Measurements from ENCODE around the gene GOLIM4. TPM values are rescaled to one million over a fixed set of nuclear protein-coding genes. Genes with fewer than 3 reads are reported as not detected.

Gene GOLIM4
- polyA plus RNA-seq, 1 of the 3 experiments (the other 2 are of a cell fraction): 42.3 TPM

DNA sequence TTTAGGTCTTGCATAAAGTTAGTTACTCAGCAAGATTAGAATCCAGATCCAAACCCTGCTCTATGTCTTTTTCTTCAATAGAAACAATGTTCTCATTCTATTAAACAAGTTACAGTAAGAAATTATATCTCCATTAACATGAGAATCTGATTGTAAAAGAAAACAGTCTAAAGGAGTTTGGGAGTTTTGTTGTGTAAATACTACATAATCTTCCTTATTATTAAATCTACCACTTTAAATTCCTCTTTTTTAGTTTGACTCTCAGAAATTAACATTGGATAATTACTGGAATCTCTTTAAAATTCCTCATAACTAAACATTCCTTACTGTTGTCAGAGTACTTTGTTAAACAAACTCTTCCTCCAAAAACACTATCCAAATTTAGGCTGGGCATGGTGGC is 1.7 kb upstream of the GOLIM4 start (continued):
- TF ChIP-seq, protein P1, sequence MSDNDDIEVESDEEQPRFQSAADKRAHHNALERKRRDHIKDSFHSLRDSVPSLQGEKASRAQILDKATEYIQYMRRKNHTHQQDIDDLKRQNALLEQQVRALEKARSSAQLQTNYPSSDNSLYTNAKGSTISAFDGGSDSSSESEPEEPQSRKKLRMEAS (IDR thresholded peaks at IDR 0.05; ENCODE audit: low read depth): no peak
- TF ChIP-seq, protein P2, sequence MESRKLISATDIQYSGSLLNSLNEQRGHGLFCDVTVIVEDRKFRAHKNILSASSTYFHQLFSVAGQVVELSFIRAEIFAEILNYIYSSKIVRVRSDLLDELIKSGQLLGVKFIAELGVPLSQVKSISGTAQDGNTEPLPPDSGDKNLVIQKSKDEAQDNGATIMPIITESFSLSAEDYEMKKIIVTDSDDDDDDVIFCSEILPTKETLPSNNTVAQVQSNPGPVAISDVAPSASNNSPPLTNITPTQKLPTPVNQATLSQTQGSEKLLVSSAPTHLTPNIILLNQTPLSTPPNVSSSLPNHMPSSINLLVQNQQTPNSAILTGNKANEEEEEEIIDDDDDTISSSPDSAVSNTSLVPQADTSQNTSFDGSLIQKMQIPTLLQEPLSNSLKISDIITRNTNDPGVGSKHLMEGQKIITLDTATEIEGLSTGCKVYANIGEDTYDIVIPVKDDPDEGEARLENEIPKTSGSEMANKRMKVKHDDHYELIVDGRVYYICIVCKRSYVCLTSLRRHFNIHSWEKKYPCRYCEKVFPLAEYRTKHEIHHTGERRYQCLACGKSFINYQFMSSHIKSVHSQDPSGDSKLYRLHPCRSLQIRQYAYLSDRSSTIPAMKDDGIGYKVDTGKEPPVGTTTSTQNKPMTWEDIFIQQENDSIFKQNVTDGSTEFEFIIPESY (IDR thresholded peaks at IDR 0.05; ENCODE audit: borderline replicate concordance, low read depth): no peak
- TF ChIP-seq SIN3A (IDR thresholded peaks at IDR 0.05; ENCODE audit: borderline replicate concordance, low read depth, low read length) (no peak), ELF1 (IDR thresholded peaks at IDR 0.05) (no peak)

DNA sequence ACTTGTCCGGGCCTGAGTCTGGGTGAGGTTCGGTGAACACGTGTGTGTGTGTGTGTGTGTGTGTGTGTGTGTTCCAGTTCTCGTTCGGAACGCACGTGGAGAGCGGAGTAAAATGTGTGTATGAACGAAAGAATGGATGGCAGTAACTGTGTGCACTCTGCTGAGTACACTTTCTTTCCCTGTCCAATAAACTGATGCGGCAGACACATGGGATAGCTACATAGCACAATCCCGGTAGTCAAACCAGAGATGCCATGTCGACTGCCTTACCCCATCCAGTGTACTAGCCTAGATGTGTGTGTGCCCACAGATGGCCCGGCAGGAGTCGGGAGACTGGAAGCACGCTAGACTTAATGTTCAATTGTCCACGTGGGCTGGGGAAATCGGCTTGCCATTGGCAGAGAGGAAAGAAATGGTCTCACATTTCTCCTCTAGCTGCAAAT is 507 bp upstream of the GOLIM4 start:
- DNase-seq: peak; percentile 76
- Histone ChIP-seq H3K4me3 (ENCODE audit: low read depth in 2 of 2, low read length in 1 of 2) (peak overlapping the region; percentile 88 to 91), H3F3A (replicated peaks; ENCODE audit: insufficient read depth) (peaks cover 47% of the 10 kb centered on the region), H3K4me1 (ENCODE audit: control insufficient read depth in 1 of 2, insufficient read depth in 2 of 2, low read depth in 1 of 2, low read length in 1 of 2) (peaks cover 17 to 22% of the 10 kb centered on the region in 2 experiments; a peak in 3 of 4 replicates), H3K36me3 (replicated peaks in 1 of 2; ENCODE audit: control insufficient read depth in 1 of 2, insufficient read depth in 2 of 2, low read length in 1 of 2) (no peaks in the 10 kb centered on the region), H2AFZ (ENCODE audit: low read depth) (peak overlapping the region; percentile 68; the same call in 1 of the 2 replicates), H3K27ac (ENCODE audit: low read depth in 2 of 2, low read length in 1 of 2) (peak overlapping the region; percentile 88 to 89), H3K9ac (peak overlapping the region; percentile 85; the same call in 1 of the 2 replicates), H4K20me1 (ENCODE audit: insufficient read depth) (peaks cover 33% of the 10 kb centered on the region), H3K27me3 (ENCODE audit: insufficient read depth) (no peaks in the 10 kb centered on the region), H3K4me2 (peak overlapping the region; percentile 82), H3K79me2 (ENCODE audit: insufficient read depth) (peaks cover 37% of the 10 kb centered on the region), H3K9me2 (no peaks in the 10 kb centered on the region), H3K9me3 (no peaks in the 10 kb centered on the region)
- POLR2A ChIA-PET: interaction anchor here (0.6 to 1.5 kb wide), 2 partner anchors 15 to 121 kb away, joined by 3 read pairs; no protein-coding TSS in a partner anchor
- CTCF ChIA-PET: interaction anchor here (0.7 to 4.7 kb wide), 8 partner anchors 16 to 69 kb away, joined by 3 to 32 read pairs (median 6); no protein-coding TSS in a partner anchor
- WGBS (ENCODE audit: low lambda C conversion rate): 4% methylated on average over 17 of the region's 17 CpGs
- TF ChIP-seq, protein P3, sequence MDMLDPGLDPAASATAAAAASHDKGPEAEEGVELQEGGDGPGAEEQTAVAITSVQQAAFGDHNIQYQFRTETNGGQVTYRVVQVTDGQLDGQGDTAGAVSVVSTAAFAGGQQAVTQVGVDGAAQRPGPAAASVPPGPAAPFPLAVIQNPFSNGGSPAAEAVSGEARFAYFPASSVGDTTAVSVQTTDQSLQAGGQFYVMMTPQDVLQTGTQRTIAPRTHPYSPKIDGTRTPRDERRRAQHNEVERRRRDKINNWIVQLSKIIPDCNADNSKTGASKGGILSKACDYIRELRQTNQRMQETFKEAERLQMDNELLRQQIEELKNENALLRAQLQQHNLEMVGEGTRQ (IDR thresholded peaks at IDR 0.05; ENCODE audit: borderline replicate concordance, low read depth, low read length): peak; percentile 55; the same call in 1 of the 2 replicates
- TF ChIP-seq, protein P1 (IDR thresholded peaks at IDR 0.05; ENCODE audit: low read depth): peak; percentile 98
- no peak for TF ChIP-seq RFX5 (IDR thresholded peaks at IDR 0.05; ENCODE audit: low read length)
- no peak for TF ChIP-seq CHD2 (IDR thresholded peaks at IDR 0.05; ENCODE audit: low read length, partially characterized antibody)
- 0 out of 2 replicates have a peak, but pooled peaks have one; percentile 29 for TF ChIP-seq YY1 (IDR thresholded peaks at IDR 0.05; ENCODE audit: low read depth)
- TF ChIP-seq, protein P4, sequence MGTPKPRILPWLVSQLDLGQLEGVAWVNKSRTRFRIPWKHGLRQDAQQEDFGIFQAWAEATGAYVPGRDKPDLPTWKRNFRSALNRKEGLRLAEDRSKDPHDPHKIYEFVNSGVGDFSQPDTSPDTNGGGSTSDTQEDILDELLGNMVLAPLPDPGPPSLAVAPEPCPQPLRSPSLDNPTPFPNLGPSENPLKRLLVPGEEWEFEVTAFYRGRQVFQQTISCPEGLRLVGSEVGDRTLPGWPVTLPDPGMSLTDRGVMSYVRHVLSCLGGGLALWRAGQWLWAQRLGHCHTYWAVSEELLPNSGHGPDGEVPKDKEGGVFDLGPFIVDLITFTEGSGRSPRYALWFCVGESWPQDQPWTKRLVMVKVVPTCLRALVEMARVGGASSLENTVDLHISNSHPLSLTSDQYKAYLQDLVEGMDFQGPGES (IDR thresholded peaks at IDR 0.05; ENCODE audit: low read depth, low read length): no peak
- TF ChIP-seq, protein P5, sequence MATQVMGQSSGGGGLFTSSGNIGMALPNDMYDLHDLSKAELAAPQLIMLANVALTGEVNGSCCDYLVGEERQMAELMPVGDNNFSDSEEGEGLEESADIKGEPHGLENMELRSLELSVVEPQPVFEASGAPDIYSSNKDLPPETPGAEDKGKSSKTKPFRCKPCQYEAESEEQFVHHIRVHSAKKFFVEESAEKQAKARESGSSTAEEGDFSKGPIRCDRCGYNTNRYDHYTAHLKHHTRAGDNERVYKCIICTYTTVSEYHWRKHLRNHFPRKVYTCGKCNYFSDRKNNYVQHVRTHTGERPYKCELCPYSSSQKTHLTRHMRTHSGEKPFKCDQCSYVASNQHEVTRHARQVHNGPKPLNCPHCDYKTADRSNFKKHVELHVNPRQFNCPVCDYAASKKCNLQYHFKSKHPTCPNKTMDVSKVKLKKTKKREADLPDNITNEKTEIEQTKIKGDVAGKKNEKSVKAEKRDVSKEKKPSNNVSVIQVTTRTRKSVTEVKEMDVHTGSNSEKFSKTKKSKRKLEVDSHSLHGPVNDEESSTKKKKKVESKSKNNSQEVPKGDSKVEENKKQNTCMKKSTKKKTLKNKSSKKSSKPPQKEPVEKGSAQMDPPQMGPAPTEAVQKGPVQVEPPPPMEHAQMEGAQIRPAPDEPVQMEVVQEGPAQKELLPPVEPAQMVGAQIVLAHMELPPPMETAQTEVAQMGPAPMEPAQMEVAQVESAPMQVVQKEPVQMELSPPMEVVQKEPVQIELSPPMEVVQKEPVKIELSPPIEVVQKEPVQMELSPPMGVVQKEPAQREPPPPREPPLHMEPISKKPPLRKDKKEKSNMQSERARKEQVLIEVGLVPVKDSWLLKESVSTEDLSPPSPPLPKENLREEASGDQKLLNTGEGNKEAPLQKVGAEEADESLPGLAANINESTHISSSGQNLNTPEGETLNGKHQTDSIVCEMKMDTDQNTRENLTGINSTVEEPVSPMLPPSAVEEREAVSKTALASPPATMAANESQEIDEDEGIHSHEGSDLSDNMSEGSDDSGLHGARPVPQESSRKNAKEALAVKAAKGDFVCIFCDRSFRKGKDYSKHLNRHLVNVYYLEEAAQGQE (IDR thresholded peaks at IDR 0.05; ENCODE audit: low read depth, low read length): 0 out of 2 replicates have a peak, but pooled peaks have one; percentile 1
- TF ChIP-seq RAD21 (IDR thresholded peaks at IDR 0.05; ENCODE audit: low read length): no peak
- TF ChIP-seq, protein P6, sequence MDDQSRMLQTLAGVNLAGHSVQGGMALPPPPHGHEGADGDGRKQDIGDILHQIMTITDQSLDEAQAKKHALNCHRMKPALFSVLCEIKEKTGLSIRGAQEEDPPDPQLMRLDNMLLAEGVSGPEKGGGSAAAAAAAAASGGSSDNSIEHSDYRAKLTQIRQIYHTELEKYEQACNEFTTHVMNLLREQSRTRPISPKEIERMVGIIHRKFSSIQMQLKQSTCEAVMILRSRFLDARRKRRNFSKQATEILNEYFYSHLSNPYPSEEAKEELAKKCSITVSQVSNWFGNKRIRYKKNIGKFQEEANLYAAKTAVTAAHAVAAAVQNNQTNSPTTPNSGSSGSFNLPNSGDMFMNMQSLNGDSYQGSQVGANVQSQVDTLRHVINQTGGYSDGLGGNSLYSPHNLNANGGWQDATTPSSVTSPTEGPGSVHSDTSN (IDR thresholded peaks at IDR 0.05): no peak
- TF ChIP-seq, protein P7, sequence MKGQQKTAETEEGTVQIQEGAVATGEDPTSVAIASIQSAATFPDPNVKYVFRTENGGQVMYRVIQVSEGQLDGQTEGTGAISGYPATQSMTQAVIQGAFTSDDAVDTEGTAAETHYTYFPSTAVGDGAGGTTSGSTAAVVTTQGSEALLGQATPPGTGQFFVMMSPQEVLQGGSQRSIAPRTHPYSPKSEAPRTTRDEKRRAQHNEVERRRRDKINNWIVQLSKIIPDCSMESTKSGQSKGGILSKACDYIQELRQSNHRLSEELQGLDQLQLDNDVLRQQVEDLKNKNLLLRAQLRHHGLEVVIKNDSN (IDR thresholded peaks at IDR 0.05; ENCODE audit: borderline replicate concordance, low read depth): peak; percentile 86
- TF ChIP-seq TAF1 (IDR thresholded peaks at IDR 0.05; ENCODE audit: borderline replicate concordance, low read depth, low read length): no peak
- TF ChIP-seq FOXJ3 (CRISPR knock-in tag; IDR thresholded peaks at IDR 0.05): 0 out of 2 replicates have a peak, but pooled peaks have one; percentile 27
- peak; percentile 97 for TF ChIP-seq MXI1 (IDR thresholded peaks at IDR 0.05; ENCODE audit: low read depth, low read length)
- TF ChIP-seq TEAD4 (IDR thresholded peaks at IDR 0.05; ENCODE audit: borderline replicate concordance, insufficient read depth): no peak
- TF ChIP-seq RXRA (IDR thresholded peaks at IDR 0.05; ENCODE audit: borderline replicate concordance, low read depth): no peak
- no peak for TF ChIP-seq MEF2A (IDR thresholded peaks at IDR 0.05; ENCODE audit: borderline replicate concordance, low read depth)
- TF ChIP-seq FOXM1 (IDR thresholded peaks at IDR 0.05; ENCODE audit: low read depth): no peak
